ENCODE results near the gene CRISP3.
"Not testable (repeated sequence)": the region's sequence is repeated elsewhere in the genome, so short reads cannot be mapped to it uniquely, and the experiment has no call there.

The CRISP3 gene

GRCh38 chr6:49744259-49744658, at the start of gene CRISP3:
TSS of gene CRISP3 (minus strand) at chr6:49744388. CDS start at chr6:49744367, 21 bp downstream.
- DNase-seq = no peak

DNA sequence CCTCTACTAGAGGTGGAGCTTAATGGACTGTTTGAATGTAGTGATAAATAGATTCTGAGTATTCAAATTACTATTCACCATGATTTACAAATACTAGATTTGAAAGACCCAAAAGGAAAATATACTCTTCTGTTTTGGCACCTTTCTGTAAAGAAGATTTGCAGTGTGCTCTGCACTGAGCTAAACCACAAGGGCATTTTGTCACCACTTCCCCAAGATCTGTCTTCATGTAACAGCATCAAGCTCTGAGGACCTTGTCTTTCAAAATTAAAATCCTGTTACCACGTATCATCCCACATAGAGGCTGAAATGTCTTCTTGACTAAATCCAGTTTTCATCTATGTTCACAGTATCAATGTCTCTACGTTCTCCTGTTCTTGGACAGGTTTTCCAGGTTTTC, 46.2 kb upstream of the CRISP3 start:
- DNase-seq = no peak

- DNase-seq = no peak
Measured at GRCh38 chr6:49787176-49787575, 43.0 kb upstream of the CRISP3 start, which contains the start of gene PGK2. TSS of gene PGK2 (minus strand) at chr6:49787285. CDS start at chr6:49787187, 98 bp downstream.

DNA sequence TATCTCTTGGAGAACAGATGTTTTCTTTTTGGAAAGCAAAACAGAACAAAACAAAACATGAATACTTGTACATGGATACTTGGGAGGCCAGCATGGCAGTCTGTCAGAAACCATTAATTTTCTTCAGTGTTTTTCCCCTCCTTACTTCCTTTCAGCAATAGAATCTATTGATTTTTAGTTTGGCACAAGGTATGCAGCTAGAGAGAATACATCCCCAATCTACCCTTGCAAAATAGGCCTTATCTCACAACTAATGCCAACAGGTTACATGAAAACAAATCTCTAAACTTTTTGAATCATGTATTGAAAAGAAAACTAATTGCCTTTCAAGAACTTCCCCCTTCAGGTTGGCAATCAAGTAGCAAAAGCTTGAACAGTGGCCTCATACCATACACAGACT, 40.1 kb upstream of the CRISP3 start:
- no peak for DNase-seq

GRCh38 chr6:49782725-49783124, 38.5 kb upstream of the CRISP3 start:
- no peak for DNase-seq

DNA sequence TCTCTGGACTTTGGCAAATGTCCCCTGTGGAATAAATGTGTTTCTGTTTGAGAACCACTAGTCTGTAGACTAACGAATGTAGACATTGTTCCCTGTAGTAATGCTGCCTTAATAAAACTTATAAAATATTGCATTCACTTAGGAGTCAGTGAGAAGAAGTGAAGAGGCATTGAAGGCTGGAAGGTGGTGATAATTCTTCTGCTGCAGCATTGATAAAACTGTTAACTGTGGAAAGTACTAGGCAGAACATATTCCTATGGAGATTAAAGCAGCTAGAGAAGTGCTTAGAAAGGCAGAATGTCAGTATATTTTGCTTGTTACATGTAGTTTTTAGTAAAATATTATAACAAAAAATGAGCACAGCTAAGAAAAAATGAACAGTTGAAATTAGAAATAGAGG, 38.1 kb upstream of the CRISP3 start:
- no peak for DNase-seq

DNA sequence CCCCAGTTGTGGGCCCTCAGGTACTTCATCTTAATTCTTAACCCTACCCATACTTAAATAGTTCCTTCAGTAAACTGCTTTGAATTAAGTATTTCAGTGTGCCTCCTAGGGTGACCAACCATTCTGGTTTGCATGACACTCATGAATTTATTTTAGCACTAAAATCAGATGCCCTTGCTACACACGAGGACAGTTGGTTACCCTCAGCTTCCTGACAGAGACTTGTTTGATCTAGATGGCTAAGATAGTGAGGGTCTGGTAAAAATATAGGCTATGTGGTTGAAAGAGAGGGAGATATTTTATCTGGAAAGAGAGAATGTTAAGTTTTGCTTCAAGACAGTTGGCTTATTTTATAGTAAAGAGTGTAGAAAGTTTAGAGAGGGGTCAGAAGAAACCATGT, 32.3 kb upstream of the CRISP3 start:
- no peak for DNase-seq

DNA sequence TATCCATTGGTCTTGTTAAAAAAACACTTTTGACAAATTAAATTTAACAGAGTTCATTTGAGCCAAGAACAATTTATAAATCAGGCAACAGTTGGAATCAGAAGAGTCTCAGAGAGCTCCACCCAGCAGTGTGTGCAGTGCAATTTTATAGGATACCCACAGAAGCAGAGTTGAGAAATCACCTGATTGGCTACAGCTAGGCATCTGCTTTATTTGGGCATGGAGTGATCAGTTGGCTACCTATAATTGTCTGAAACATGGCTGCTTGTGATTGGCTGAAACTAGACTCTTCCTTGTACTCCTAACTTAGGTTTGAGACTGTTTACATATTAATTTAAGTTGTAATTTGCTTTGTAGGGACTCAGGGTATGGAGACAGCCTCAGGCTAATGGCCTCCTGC, 30.9 kb upstream of the CRISP3 start:
- no peak for DNase-seq

DNA sequence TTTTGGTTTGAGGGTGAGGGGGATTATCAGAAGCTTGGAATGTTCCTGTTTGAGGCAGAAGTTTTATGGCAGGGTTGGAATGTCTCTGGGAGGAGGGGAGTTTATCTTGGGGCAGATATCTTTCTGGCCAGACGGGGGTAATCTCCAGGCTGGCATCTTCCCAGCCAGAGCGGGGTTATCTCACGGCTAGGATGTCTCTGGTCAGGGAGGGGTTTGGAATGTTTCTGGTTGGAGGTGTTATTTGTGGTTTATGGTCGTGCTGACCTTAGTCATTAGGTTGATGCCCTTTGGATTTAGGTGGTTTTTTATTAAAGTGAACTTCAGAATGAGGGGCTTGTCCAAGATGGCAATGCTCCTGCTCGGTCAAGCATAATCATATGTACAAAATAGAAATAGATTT, 28.1 kb upstream of the CRISP3 start:
- DNase-seq = no peak

GRCh38 chr6:49766762-49767161, 22.6 kb upstream of the CRISP3 start:
- no peak for DNase-seq

GRCh38 chr6:49764571-49765236, 20.5 kb upstream of the CRISP3 start:
- peak; percentile 32 for DNase-seq

- DNase-seq = no peak
Measured at GRCh38 chr6:49743429-49743828, 759 bp downstream of the CRISP3 start.

DNA sequence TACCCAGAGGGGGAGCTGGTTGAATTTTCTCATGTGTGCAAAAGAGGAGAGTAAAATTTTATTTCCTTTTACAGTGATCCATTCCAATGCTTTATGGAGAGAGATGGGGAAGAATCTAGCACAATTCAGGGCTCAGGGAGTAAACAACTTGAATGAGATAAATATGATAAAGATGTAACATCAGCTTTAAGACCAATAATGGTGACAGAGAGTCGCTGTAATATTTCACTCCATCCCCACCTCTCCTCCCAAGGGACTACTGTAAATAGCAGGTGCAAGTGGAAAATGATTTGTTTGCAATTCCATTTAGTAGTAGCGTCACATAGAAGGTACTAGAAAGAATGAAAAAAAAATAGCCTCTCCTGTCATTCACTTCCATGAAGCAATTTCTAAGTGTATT, 4.8 kb downstream of the CRISP3 start:
- DNase-seq = peak; percentile 58

DNA sequence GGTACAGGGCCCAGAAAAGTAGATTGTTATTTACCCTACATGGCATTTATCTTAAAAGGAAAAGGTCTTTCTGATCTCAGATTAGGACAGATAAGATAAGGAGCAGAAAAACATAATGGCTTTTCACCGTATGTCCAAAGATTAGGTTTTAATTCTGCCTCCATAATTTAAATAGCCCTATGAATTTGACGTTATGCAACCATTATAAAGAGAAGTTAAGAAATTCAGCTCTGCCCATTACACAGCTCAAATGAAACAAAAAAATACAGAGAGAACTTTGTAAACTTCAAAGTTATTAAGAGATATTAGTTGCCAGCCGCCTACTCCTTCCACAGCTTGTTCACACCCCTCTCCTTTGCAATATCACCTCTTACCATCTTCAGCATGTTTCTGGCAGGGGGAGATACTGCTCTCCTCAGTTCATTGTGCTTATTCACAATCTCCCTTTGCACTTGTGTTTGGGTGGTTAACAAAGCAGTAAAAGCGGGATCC, 8.1 kb downstream of the CRISP3 start:
- no peak for DNase-seq

GRCh38 chr6:49733680-49734079, 10.5 kb downstream of the CRISP3 start:
- DNase-seq = no peak

GRCh38 chr6:49732781-49733180, 11.4 kb downstream of the CRISP3 start:
- no peak for DNase-seq

DNA sequence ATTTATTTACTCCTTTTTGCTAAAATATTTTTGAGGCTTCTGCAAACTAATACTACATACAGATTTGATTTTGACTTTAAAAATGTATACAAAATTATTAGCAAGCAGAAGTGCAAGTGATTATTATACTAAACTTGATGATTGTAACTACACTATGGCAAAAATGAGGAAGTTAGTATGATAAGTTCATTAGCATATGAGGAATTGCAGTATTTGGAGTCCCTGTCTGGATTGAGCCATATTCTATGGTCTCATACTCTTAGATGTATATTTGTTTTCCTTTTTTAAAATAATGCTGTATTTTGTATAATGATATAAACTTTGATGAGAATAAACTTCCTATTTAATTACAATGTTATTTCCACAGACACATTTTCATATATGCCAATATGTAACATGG, 13.9 kb downstream of the CRISP3 start:
- DNase-seq = no peak

DNA sequence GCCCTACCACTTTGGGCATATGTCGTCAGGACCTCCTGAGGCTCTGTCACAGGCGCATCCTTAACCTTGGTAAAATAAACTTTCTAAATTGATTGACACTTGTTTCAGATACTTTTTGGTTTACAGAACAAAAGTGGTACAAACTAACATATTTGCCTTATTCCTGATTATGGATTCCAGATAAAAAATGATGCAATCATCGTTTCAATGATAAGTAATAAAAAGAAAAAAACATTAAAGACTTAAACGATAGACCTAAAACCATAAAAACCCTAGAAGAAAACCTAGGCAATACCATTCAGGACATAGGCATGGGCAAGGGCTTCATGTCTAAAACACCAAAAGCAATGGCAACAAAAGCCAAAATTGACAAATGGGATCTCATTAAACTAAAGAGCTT, 20.3 kb downstream of the CRISP3 start:
- not testable (repeated sequence) for DNase-seq

DNA sequence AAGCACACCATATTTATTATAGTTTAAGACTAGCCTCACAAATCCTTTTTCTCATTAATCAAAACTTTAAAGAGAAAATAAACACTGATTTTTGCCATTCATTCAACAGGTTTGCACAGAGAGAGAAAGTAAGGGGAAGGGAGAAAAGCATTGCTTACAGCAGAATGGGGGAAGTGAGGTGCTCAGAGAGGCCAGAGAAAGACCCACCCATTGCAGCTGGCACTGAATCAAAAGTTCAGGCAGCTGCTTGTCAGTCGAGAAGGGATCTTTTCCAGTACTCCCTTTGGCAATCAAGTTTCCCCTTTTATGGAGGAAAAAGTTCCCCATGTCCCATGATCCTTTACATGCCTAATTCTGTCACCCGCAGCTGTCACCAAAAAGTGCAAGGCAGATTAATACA, 22.9 kb downstream of the CRISP3 start:
- DNase-seq = no peak

DNA sequence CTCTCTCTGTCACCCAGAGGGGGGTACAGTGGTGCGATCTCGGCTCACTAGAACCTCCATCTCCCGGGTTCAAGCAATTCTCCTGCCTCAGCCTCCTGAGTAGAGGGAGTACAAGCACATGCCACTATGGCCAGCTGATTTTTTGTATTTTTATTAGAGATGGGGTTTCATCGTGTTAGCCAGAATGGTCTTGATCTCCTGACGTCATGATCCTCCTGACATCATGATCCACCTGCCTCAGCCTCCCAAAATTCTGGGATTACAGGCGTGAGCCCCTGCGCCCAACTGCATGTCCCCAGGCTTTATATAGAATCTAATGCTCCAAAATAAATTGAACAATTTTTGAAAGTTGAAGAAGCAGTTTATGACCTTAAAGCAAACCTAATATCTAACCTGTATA, 23.8 kb downstream of the CRISP3 start:
- DNase-seq = no peak

- DNase-seq = peak; percentile 3
Measured at GRCh38 chr6:49713346-49713745, 30.8 kb downstream of the CRISP3 start, which contains the start of gene CRISP2. TSS of gene CRISP2 (minus strand) at chr6:49713543. CDS start at chr6:49709196, 4,347 bp downstream.

- DNase-seq = no peak
Measured at GRCh38 chr6:49698478-49698877, 45.7 kb downstream of the CRISP3 start.

DNA sequence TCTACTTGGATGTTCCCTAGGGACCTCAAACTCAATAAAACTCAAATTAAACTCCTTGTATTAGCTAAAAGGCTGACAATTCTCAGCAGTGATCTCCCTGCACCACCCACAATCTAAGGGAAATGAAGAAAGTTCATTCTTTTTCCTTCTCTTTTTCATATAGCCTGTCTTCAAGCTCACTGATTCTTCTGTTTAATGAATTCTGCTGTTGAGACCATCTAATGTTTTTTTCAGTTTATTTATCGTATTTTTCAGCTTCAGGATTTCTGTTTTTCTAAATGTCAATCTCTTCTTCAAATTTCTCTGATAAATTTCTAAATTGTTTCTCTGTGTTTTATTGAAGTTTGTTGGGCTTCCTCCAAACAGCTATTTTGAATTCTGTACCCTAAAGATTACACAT, 50.7 kb downstream of the CRISP3 start:
- DNase-seq = no peak

GRCh38 chr6:49692534-49692933, 51.7 kb downstream of the CRISP3 start:
- DNase-seq = no peak
